DOHH2 (cell line): ENCODE measurements around the gene GDNF.

Experiments
- H3F3A ChIP-seq: fragments of 200-600 bp; sonication (generic), shearing (Covaris generic); 2 replicates; pipeline ENCODE4 v1.6.0; 2016; ENCODE audit warnings: antibody characterized with exemption, mild to moderate bottlenecking; ENCODE audit not compliant: control insufficient read depth, insufficient read depth
- H3K27ac ChIP-seq: fragments of 200-600 bp; sonication (generic); 2 replicates; pipeline ENCODE4 v1.5.1; 2014; ENCODE audit warnings: low read depth, mild to moderate bottlenecking, low read length, moderate library complexity
- H3K27me3 ChIP-seq: fragments of 200-600 bp; sonication (generic); 2 replicates; pipeline ENCODE4 v1.6.1; 2014; ENCODE audit warnings: mild to moderate bottlenecking, low read length, mixed read lengths; ENCODE audit not compliant: control insufficient read depth
- H3K36me3 ChIP-seq: fragments of 200-600 bp; sonication (generic); 2 replicates; pipeline ENCODE4 v1.6.1; 2014; ENCODE audit warnings: mild to moderate bottlenecking, low read length, moderate library complexity, mixed read lengths; ENCODE audit not compliant: control insufficient read depth
- H3K4me1 ChIP-seq: fragments of 200-600 bp; sonication (generic); 2 replicates; pipeline ENCODE4 v1.6.1; 2014; ENCODE audit warnings: mild to moderate bottlenecking, low read length, mixed read lengths; ENCODE audit not compliant: control insufficient read depth
- H3K4me2 ChIP-seq: fragments of 200-600 bp; sonication (generic); 2 replicates; pipeline ENCODE4 v1.6.0; 2014; ENCODE audit warnings: mild to moderate bottlenecking, low read length, moderate library complexity
- H3K4me3 ChIP-seq: fragments of 200-600 bp; sonication (generic); 2 replicates; pipeline ENCODE4 v1.5.1; 2014; ENCODE audit warnings: mild to moderate bottlenecking, low read length, mixed read lengths
- H3K79me2 ChIP-seq: fragments of 200-600 bp; sonication (generic); 2 replicates; pipeline ENCODE4 v1.6.1; 2014; ENCODE audit warnings: mild to moderate bottlenecking, low read length, mixed read lengths; ENCODE audit not compliant: control insufficient read depth
- H3K9me2 ChIP-seq: fragments of 200-600 bp; sonication (generic); replicated peaks from 2 replicates; pipeline ENCODE4 v1.6.1; 2014; ENCODE audit warnings: mild to moderate bottlenecking, low read length, mixed read lengths; ENCODE audit not compliant: control insufficient read depth
- H3K9me3 ChIP-seq: fragments of 200-600 bp; sonication (generic); 2 replicates; pipeline ENCODE4 v1.6.1; 2014; ENCODE audit warnings: antibody characterized with exemption, low read length, mixed read lengths; ENCODE audit not compliant: control insufficient read depth, insufficient read depth
- H4K20me1 ChIP-seq: fragments of 200-600 bp; sonication (generic); 2 replicates; pipeline ENCODE4 v1.6.0; 2014; ENCODE audit warnings: low read depth, mild to moderate bottlenecking, antibody characterized with exemption, low read length, moderate library complexity; ENCODE audit not compliant: control insufficient read depth, insufficient read depth
- EZH2phosphoT487 ChIP-seq: fragments of 200-600 bp; sonication (generic); IDR thresholded peaks from 2 replicates; pipeline ENCODE4 v1.6.1; 2017; ENCODE audit warnings: borderline replicate concordance, mild to moderate bottlenecking, antibody characterized with exemption, low read length, moderate library complexity, mixed read lengths
- TF ChIP-seq, protein P1 (sequence below): fragments of 200-600 bp; sonication (generic); IDR thresholded peaks from one replicate; pipeline ENCODE4 v1.5.1; 2014; ENCODE audit warnings: antibody characterized with exemption, mild to moderate bottlenecking, low read depth, low read length; ENCODE audit not compliant: poor library complexity, severe bottlenecking

Gene GDNF

DNA sequence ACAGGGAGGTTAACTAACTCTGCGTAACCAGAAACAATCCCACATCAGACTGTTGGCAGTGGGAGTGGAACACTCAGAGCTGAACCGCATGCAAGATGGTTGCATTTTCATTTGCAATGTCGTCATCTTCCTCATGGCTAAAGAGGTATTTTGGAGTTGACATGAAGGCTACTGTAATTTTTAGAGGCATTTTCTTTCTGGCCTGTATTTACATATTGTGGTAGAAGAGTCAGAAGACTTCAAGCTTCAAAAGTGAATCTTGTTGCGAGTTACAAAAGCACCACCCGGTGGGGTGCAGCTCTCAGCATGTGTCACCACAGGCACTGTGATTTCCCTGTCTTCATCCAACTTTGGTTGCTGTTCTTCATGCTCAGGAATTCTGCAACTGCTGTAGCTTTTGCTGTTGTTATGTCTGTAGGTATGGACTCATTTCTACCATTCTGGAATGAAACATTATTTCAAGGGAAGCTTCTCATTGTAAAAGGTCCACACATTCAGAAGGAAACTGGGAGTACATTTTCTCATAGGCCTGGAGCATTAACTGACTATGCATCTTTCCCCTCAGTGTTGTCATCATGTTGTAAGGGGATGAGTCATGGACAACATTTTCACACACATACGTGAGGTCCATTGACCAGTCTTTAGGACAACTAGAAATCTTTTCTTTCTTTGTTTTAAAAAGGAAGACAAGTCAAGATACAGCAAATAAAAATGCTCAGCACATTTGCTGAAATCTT lies 35.4 kb upstream of the GDNF start:
- Histone ChIP-seq H3F3A (no peaks in the 10 kb centered on the region), H3K27me3 (no peaks in the 10 kb centered on the region), H3K9me3 (no peaks in the 10 kb centered on the region), H3K27ac (no peak overlapping the region), H3K4me1 (no peaks in the 10 kb centered on the region), H3K36me3 (no peaks in the 10 kb centered on the region), H3K9me2 (no peaks in the 10 kb centered on the region), H3K79me2 (no peaks in the 10 kb centered on the region), H3K4me3 (no peak overlapping the region), H3K4me2 (no peak overlapping the region), H4K20me1 (no peaks in the 10 kb centered on the region)
- TF ChIP-seq EZH2phosphoT487: no peak

GRCh38 chr5:37873988-37874387 lies 34.1 kb upstream of the GDNF start:
- no peaks in the 10 kb centered on the region for H3F3A ChIP-seq
- no peak overlapping the region for H3K4me3 ChIP-seq
- H3K9me2 ChIP-seq: no peaks in the 10 kb centered on the region
- no peaks in the 10 kb centered on the region for H3K36me3 ChIP-seq
- no peaks in the 10 kb centered on the region for H3K79me2 ChIP-seq
- H3K4me1 ChIP-seq: no peaks in the 10 kb centered on the region
- no peaks in the 10 kb centered on the region for H4K20me1 ChIP-seq
- no peaks in the 10 kb centered on the region for H3K27me3 ChIP-seq
- H3K9me3 ChIP-seq: no peaks in the 10 kb centered on the region
- no peak overlapping the region for H3K4me2 ChIP-seq
- H3K27ac ChIP-seq: no peak overlapping the region
- no peak for TF ChIP-seq EZH2phosphoT487
- TF ChIP-seq, protein P1, sequence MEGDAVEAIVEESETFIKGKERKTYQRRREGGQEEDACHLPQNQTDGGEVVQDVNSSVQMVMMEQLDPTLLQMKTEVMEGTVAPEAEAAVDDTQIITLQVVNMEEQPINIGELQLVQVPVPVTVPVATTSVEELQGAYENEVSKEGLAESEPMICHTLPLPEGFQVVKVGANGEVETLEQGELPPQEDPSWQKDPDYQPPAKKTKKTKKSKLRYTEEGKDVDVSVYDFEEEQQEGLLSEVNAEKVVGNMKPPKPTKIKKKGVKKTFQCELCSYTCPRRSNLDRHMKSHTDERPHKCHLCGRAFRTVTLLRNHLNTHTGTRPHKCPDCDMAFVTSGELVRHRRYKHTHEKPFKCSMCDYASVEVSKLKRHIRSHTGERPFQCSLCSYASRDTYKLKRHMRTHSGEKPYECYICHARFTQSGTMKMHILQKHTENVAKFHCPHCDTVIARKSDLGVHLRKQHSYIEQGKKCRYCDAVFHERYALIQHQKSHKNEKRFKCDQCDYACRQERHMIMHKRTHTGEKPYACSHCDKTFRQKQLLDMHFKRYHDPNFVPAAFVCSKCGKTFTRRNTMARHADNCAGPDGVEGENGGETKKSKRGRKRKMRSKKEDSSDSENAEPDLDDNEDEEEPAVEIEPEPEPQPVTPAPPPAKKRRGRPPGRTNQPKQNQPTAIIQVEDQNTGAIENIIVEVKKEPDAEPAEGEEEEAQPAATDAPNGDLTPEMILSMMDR: no peak

GRCh38 chr5:37871023-37871815 lies 31.4 kb upstream of the GDNF start:
- Histone ChIP-seq H4K20me1 (no peaks in the 10 kb centered on the region), H3K4me1 (no peaks in the 10 kb centered on the region), H3K4me2 (no peak overlapping the region), H3K79me2 (no peaks in the 10 kb centered on the region), H3K27me3 (no peaks in the 10 kb centered on the region), H3K9me2 (no peaks in the 10 kb centered on the region), H3F3A (no peaks in the 10 kb centered on the region), H3K9me3 (no peaks in the 10 kb centered on the region), H3K36me3 (no peaks in the 10 kb centered on the region), H3K27ac (no peak overlapping the region), H3K4me3 (no peak overlapping the region)
- TF ChIP-seq, protein P1: no peak
- TF ChIP-seq EZH2phosphoT487: no peak

- no peak overlapping the region for H3K27ac ChIP-seq
- TF ChIP-seq EZH2phosphoT487: no peak
- TF ChIP-seq, protein P1: no peak
- H3K9me2 ChIP-seq: no peaks in the 10 kb centered on the region
- H3F3A ChIP-seq: no peaks in the 10 kb centered on the region
- no peaks in the 10 kb centered on the region for H3K9me3 ChIP-seq
- no peaks in the 10 kb centered on the region for H3K4me1 ChIP-seq
- H3K27me3 ChIP-seq: no peaks in the 10 kb centered on the region
- H3K4me2 ChIP-seq: no peak overlapping the region
- H3K79me2 ChIP-seq: no peaks in the 10 kb centered on the region
- H3K4me3 ChIP-seq: no peak overlapping the region
- H4K20me1 ChIP-seq: no peaks in the 10 kb centered on the region
- no peaks in the 10 kb centered on the region for H3K36me3 ChIP-seq
These were observed 29.4 kb upstream of the GDNF start for GRCh38 chr5:37869216-37869615.
